ENCODE results near the gene GRAMD4.

GRAMD4 gene

GRCh38 chr22:46693634-46694415 lies 73.6 kb downstream of the GRAMD4 start:
- TF ChIP-seq, protein P1, sequence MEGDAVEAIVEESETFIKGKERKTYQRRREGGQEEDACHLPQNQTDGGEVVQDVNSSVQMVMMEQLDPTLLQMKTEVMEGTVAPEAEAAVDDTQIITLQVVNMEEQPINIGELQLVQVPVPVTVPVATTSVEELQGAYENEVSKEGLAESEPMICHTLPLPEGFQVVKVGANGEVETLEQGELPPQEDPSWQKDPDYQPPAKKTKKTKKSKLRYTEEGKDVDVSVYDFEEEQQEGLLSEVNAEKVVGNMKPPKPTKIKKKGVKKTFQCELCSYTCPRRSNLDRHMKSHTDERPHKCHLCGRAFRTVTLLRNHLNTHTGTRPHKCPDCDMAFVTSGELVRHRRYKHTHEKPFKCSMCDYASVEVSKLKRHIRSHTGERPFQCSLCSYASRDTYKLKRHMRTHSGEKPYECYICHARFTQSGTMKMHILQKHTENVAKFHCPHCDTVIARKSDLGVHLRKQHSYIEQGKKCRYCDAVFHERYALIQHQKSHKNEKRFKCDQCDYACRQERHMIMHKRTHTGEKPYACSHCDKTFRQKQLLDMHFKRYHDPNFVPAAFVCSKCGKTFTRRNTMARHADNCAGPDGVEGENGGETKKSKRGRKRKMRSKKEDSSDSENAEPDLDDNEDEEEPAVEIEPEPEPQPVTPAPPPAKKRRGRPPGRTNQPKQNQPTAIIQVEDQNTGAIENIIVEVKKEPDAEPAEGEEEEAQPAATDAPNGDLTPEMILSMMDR (conservative IDR thresholded peaks at IDR 0.05; ENCODE audit: low read length) = no peak
- no peak overlapping the region for H3K4me3 ChIP-seq (ENCODE audit: low read length)
- no peak for DNase-seq (ENCODE audit: low read depth)

- no peak for DNase-seq (ENCODE audit: low read depth)
- TF ChIP-seq, protein P1 (conservative IDR thresholded peaks at IDR 0.05; ENCODE audit: low read length) = no peak
- H3K4me3 ChIP-seq (ENCODE audit: low read length) = no peak overlapping the region
Measured at GRCh38 chr22:46694416-46695170, 74.4 kb downstream of the GRAMD4 start.

GRCh38 chr22:46695346-46696228 lies 75.4 kb downstream of the GRAMD4 start:
- TF ChIP-seq, protein P1 (conservative IDR thresholded peaks at IDR 0.05; ENCODE audit: low read length) = no peak
- H3K4me3 ChIP-seq (ENCODE audit: low read length) = no peak overlapping the region
- no peak for DNase-seq (ENCODE audit: low read depth)

DNA sequence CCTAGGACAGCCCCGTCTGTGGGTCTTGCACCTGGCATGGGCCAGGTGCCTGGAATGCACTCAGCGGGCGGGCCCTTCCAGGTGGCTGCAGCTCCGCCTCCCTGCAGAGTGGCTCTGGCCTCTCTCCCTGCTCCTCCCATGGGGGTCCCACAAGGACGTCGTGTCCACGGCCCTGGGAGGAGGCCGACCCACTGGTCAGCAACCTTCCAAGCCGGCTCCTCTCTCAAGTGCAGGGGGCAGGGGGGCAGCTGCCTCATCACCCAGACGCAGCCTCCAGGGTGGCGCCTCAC lies 76.0 kb downstream of the GRAMD4 start:
- no peak for DNase-seq (ENCODE audit: low read depth)
- no peak overlapping the region for H3K4me3 ChIP-seq (ENCODE audit: low read length)
- TF ChIP-seq, protein P1 (conservative IDR thresholded peaks at IDR 0.05; ENCODE audit: low read length) = no peak

DNA sequence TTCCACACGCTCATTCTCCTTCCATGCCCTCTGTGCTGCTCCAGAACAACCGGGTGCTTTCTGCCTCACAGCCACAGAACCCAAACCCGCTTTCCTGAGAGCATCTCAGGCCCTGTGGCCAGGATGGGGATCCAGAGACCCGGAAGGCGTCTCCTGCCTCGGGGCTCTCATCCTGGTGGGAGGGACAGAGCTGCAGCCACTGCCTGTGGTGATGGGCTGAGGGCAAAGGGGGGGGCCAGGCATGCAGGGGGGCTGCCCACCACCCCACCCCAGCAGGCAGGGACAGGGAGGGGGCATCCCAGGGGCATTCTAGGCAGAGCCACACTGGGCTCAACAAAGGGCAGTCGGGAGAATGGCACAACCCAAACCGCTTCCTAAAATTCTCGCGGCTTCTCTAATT lies 76.4 kb downstream of the GRAMD4 start:
- no peak overlapping the region for H3K4me3 ChIP-seq (ENCODE audit: low read length)
- TF ChIP-seq, protein P1 (conservative IDR thresholded peaks at IDR 0.05; ENCODE audit: low read length) = no peak
- no peak for DNase-seq (ENCODE audit: low read depth)

DNA sequence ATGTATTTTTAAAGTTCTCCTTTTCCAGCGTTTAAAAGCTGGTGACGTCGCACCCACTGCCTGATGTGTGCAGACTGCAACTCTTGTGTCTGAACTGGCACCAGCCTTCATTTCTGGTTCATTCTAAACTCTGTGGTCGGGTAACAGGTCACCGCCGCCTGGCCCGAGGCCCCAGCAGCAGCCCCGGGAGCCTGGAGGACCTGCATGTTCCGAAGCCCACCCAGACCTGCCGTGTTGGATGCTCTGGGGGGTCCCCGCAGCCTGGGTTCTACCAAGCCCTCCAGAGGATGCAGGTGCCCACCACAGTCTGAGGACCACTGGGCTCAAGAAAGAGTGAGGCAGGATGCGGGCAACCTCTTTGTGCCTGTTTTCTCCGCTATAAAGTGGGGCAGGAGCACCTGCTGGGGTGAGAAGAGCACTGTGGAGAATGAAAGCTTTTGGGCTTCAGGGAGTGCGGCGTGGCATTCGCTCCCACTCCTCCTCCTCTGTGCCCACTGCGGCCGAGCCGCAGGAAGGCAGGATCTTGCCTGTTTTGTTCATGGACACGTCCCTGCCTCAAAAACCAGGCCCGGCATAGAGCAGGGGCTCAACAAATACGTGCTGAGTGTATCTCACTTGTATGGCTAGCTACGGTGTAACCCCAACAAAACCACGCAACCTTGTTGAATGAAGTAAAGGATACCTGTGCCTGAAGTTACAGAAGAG lies 77.8 kb downstream of the GRAMD4 start:
- TF ChIP-seq, protein P1 (conservative IDR thresholded peaks at IDR 0.05; ENCODE audit: low read length) = no peak
- H3K4me3 ChIP-seq (ENCODE audit: low read length) = no peak overlapping the region
- DNase-seq (ENCODE audit: low read depth) = no peak
